MM.1S (cell line): ENCODE data around the gene CTSK.
"Not testable (repeated sequence)": the region's sequence is repeated elsewhere in the genome, so short reads cannot be mapped to it uniquely, and the experiment has no call there.

Source experiments
- CTCF ChIP-seq: fragments of 300-600 bp; sonication (generic); IDR thresholded peaks from 2 replicates; pipeline ENCODE4 v1.5.1; 2016; ENCODE audit warnings: antibody characterized with exemption, low read length, mixed read lengths
- EZH2 ChIP-seq: fragments of 300-600 bp; sonication (generic); optimal IDR thresholded peaks from 2 replicates; pipeline ENCODE3; 2017; ENCODE audit warnings: low read depth, mild to moderate bottlenecking, antibody characterized with exemption, low read length, mixed read lengths
- EZH2phosphoT487 ChIP-seq: fragments of 300-600 bp; sonication (generic); IDR thresholded peaks from 2 replicates; pipeline ENCODE4 v1.6.1; 2018; ENCODE audit warnings: antibody characterized with exemption, low read length

- TF ChIP-seq EZH2, CTCF, EZH2phosphoT487: not testable (repeated sequence)
Observed at GRCh38 chr1:150767704-150768103, 40.4 kb downstream of the CTSK start.
